Measurements from ENCODE around the gene MX2.

DNA sequence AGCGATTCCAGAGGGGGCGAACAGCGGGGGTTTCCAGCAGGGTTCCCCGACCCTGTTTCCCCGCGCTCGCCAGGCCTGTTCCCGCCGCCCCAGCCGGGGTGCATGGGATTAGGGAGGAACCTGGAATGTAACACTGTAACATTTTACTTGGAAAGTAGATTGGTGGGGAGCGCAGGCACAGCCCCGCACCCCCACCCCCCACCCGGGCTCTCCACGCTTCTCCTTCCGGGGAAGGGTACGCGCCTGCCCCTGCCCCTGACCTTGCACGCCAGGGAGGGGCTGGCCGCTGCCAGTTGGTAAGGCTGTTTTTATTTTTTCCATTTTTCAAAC lies 44.8 kb upstream of the MX2 start:
- TF ChIP-seq, protein P1, sequence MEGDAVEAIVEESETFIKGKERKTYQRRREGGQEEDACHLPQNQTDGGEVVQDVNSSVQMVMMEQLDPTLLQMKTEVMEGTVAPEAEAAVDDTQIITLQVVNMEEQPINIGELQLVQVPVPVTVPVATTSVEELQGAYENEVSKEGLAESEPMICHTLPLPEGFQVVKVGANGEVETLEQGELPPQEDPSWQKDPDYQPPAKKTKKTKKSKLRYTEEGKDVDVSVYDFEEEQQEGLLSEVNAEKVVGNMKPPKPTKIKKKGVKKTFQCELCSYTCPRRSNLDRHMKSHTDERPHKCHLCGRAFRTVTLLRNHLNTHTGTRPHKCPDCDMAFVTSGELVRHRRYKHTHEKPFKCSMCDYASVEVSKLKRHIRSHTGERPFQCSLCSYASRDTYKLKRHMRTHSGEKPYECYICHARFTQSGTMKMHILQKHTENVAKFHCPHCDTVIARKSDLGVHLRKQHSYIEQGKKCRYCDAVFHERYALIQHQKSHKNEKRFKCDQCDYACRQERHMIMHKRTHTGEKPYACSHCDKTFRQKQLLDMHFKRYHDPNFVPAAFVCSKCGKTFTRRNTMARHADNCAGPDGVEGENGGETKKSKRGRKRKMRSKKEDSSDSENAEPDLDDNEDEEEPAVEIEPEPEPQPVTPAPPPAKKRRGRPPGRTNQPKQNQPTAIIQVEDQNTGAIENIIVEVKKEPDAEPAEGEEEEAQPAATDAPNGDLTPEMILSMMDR (IDR thresholded peaks at IDR 0.05; ENCODE audit: low read depth, low read length) = no peak
- no peak for TF ChIP-seq EZH2phosphoT487 (IDR thresholded peaks at IDR 0.05; ENCODE audit: low read depth)
